IMR-90 (cell line): ENCODE data around the gene AKAP13.

Source experiments
- BHLHE40 ChIP-seq: fragments of 150-350 bp; IDR thresholded peaks from 2 replicates; pipeline ENCODE4 v1.6.1; 2016; ENCODE audit warnings: mild to moderate bottlenecking, low read depth, low read length
- CHD1 ChIP-seq: IDR thresholded peaks from 2 replicates; pipeline ENCODE4 v1.6.1; 2012; ENCODE audit warnings: low read depth, low read length, improper control_type of control experiment
- CTCF ChIP-seq: conservative IDR thresholded peaks from 2 replicates; pipeline ENCODE4 v1.5.1; 2012; ENCODE audit warnings: mild to moderate bottlenecking, low read depth, low read length, improper control_type of control experiment
- FOS ChIP-seq: fragments of 150-350 bp; IDR thresholded peaks from 2 replicates; pipeline ENCODE4 v1.6.1; 2016; ENCODE audit warnings: low read depth, low read length
- MAFK ChIP-seq: IDR thresholded peaks from 2 replicates; pipeline ENCODE4 v1.6.1; 2012; ENCODE audit warnings: low read depth, low read length, improper control_type of control experiment
- MXI1 ChIP-seq: IDR thresholded peaks from 2 replicates; pipeline ENCODE4 v1.6.1; 2012; ENCODE audit warnings: low read depth, mild to moderate bottlenecking, low read length, moderate library complexity, borderline replicate concordance
- NFE2L2 ChIP-seq: fragments of 150-350 bp; IDR thresholded peaks from 2 replicates; pipeline ENCODE4 v1.6.1; 2016; ENCODE audit warnings: low read depth, mild to moderate bottlenecking, low read length
- POLR2A ChIP-seq: IDR thresholded peaks from 2 replicates; pipeline ENCODE4 v1.6.1; 2012; ENCODE audit warnings: mild to moderate bottlenecking, low read depth, low read length
- RAD21 ChIP-seq: IDR thresholded peaks from 2 replicates; pipeline ENCODE4 v1.6.1; 2012; ENCODE audit warnings: low read length, improper control_type of control experiment
- RCOR1 ChIP-seq: IDR thresholded peaks from 2 replicates; pipeline ENCODE4 v1.6.1; 2012; ENCODE audit warnings: mild to moderate bottlenecking, low read length, improper control_type of control experiment; ENCODE audit not compliant: insufficient replicate concordance
- RFX5 ChIP-seq: IDR thresholded peaks from 2 replicates; pipeline ENCODE4 v1.8.0; 2012; ENCODE audit warnings: low read depth, mild to moderate bottlenecking, low read length, moderate library complexity
- SMC3 ChIP-seq: fragments of 150-350 bp; IDR thresholded peaks from 2 replicates; pipeline ENCODE4 v1.6.1; 2016; ENCODE audit warnings: low read depth, mild to moderate bottlenecking, antibody characterized with exemption, low read length, moderate library complexity
- USF2 ChIP-seq: fragments of 150-350 bp; IDR thresholded peaks from 2 replicates; pipeline ENCODE4 v1.6.1; 2017; ENCODE audit warnings: mild to moderate bottlenecking, antibody characterized with exemption, low read length, low read depth
- TF ChIP-seq, protein P1 (sequence below): fragments of 150-350 bp; IDR thresholded peaks from 2 replicates; pipeline ENCODE4 v1.6.1; 2016; ENCODE audit warnings: low read depth, mild to moderate bottlenecking, low read length, moderate library complexity, borderline replicate concordance

DNA sequence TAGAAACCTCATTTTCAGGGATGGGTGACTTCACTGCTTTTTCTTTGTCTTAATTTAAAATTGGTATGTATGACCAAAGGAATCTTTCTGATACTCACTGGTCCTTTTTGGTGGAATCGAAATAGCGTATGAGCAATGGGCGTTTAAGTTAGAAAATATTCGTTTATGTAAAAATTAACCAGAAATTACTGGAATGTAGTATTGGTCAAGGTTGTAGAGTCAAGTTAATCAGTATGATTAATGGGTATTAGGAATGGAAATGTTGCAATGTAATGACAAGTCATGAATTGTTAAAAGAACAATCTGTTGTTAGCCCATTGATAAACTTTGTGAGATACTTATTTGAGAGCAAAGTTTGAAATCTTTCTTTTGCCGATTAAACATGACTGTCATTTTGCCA lies 36.9 kb downstream of the AKAP13 start:
- TF ChIP-seq CTCF (no peak), NFE2L2 (0 out of 2 replicates have a peak, but pooled peaks have one; percentile 7), POLR2A (no peak), USF2 (no peak), CHD1 (no peak), MXI1 (no peak), MAFK (no peak), RAD21 (no peak), SMC3 (no peak), BHLHE40 (no peak), RFX5 (no peak), FOS (no peak), RCOR1 (no peak)
- TF ChIP-seq, protein P1, sequence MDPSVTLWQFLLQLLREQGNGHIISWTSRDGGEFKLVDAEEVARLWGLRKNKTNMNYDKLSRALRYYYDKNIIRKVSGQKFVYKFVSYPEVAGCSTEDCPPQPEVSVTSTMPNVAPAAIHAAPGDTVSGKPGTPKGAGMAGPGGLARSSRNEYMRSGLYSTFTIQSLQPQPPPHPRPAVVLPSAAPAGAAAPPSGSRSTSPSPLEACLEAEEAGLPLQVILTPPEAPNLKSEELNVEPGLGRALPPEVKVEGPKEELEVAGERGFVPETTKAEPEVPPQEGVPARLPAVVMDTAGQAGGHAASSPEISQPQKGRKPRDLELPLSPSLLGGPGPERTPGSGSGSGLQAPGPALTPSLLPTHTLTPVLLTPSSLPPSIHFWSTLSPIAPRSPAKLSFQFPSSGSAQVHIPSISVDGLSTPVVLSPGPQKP: no peak
